ENCODE data around the gene AREL1.

The AREL1 gene

GRCh38 chr14:74616507-74616906, 96.4 kb downstream of the AREL1 start:
- DNase-seq (ENCODE audit: low read depth in 1 of 2, low spot score in 1 of 2) = no peak
- in situ Hi-C loops (cut with HindIII; ENCODE audit: low pct_unique_long_range_greater_than_20kb, low sequenced_read_pairs) = no loop called here

GRCh38 chr14:74615735-74616134, 97.1 kb downstream of the AREL1 start:
- in situ Hi-C loops (cut with HindIII; ENCODE audit: low pct_unique_long_range_greater_than_20kb, low sequenced_read_pairs) = no loop called here
- DNase-seq (ENCODE audit: low read depth in 1 of 2, low spot score in 1 of 2) = no peak
- TF ChIP-seq JUND (IDR thresholded peaks at IDR 0.05; ENCODE audit: low read depth) = no peak

More at GRCh38 chr14:74616507-74616906, 96.4 kb downstream of the AREL1 start:
- TF ChIP-seq JUND (IDR thresholded peaks at IDR 0.05; ENCODE audit: low read depth) = no peak

- in situ Hi-C loops (cut with HindIII; ENCODE audit: low pct_unique_long_range_greater_than_20kb, low sequenced_read_pairs) = no loop called here
- peak in 1 of 2 experiments; percentile 55 for DNase-seq (ENCODE audit: low read depth in 1 of 2, low spot score in 1 of 2)
- no peak for TF ChIP-seq JUND (IDR thresholded peaks at IDR 0.05; ENCODE audit: low read depth)
Observed at GRCh38 chr14:74614508-74615495, 98.1 kb downstream of the AREL1 start.

GRCh38 chr14:74613211-74613914, 99.5 kb downstream of the AREL1 start:
- in situ Hi-C loops (cut with HindIII; ENCODE audit: low pct_unique_long_range_greater_than_20kb, low sequenced_read_pairs) = no loop called here
- TF ChIP-seq JUND (IDR thresholded peaks at IDR 0.05; ENCODE audit: low read depth) = no peak
- no peak for DNase-seq (ENCODE audit: low read depth in 1 of 2, low spot score in 1 of 2)

- in situ Hi-C loops (cut with HindIII; ENCODE audit: low pct_unique_long_range_greater_than_20kb, low sequenced_read_pairs) = no loop called here
- peak; percentile 63 to 85 for DNase-seq (ENCODE audit: low read depth in 1 of 2, low spot score in 1 of 2)
- TF ChIP-seq JUND (IDR thresholded peaks at IDR 0.05; ENCODE audit: low read depth) = no peak
Observed at GRCh38 chr14:74612350-74613021, 100.4 kb downstream of the AREL1 start.

- no peak for TF ChIP-seq JUND (IDR thresholded peaks at IDR 0.05; ENCODE audit: low read depth)
- peak in 1 of 2 experiments; percentile 14 for DNase-seq (ENCODE audit: low read depth in 1 of 2, low spot score in 1 of 2)
- in situ Hi-C loops (cut with HindIII; ENCODE audit: low pct_unique_long_range_greater_than_20kb, low sequenced_read_pairs) = no loop called here
Observed at GRCh38 chr14:74611650-74612349, 101.1 kb downstream of the AREL1 start, which contains the start of gene LTBP2. LTBP2 (minus strand) TSS chr14:74612237; CDS start chr14:74611944, 293 bp downstream.
